Central memory CD4-positive, alpha-beta T cell (primary cell): ENCODE results near the gene PRAMEF5.
"Not testable (repeated sequence)": the region's sequence is repeated elsewhere in the genome, so short reads cannot be mapped to it uniquely, and the experiment has no call there.

Experiments used
- DNase-seq: peaks from one replicate; pipeline ENCODE4 v3.0.0; 2022

PRAMEF5 gene

GRCh38 chr1:13279617-13280016, 25.6 kb downstream of the PRAMEF5 start:
- not testable (repeated sequence) for DNase-seq

GRCh38 chr1:13285037-13285436, 31.0 kb downstream of the PRAMEF5 start, which contains the start of gene PRAMEF8:
PRAMEF8 (minus strand) TSS chr1:13285137; CDS start chr1:13284091, 1,046 bp downstream.
- DNase-seq: not testable (repeated sequence)

GRCh38 chr1:13289030-13289429, 35.0 kb downstream of the PRAMEF5 start:
- not testable (repeated sequence) for DNase-seq

DNA sequence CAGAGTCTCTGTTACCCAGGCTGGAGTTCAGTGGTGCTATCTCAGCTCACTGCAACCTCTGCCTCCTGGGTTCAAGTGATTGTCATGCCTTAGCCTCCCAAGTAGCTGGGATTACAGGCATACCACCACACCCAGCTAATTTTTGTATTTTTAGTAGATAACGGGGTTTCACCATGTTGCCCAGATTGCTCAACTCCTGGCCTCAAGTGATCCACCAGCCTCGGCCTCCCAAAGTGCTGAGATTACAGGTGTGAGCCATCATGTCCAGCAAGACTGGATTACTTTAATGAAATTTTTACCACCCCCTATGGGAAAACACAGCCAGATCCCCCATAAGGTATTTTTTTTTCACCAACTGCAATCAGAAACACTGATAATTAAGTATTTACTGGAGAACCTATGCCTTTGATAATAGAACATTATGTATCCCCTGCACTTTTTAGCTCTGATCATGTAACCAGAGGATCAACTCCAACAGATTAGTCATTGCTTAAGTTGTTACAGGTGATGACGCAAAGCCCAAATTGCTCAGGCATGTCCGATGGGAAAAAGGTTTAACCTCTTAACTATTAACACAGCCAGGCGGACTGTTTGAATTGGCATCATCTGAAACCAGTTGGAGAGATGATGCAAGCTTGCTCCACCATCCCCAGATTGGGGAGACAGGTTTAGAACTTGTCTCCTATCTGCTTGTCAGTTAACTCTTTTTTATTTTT, 43.4 kb downstream of the PRAMEF5 start:
- DNase-seq: not testable (repeated sequence)

DNA sequence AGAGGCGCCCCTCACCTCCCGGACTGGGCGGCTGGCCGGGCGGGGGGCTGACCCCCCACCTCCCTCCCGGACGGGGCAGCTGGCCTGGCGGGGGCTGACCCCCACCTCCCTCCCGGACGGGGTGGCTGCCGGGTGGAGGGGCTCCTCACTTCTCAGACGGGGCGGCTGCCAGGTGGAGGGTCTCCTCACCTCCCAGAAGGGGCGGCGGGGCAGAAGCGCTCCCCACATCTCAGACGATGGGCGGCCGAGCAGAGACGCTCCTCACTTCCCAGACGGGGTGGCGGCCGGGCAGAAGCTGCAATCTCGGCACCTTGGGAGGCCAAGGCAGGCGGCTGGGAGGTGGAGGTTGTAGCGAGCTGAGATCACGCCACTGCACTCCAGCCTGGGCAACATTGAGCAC, 44.7 kb downstream of the PRAMEF5 start:
- not testable (repeated sequence) for DNase-seq

DNA sequence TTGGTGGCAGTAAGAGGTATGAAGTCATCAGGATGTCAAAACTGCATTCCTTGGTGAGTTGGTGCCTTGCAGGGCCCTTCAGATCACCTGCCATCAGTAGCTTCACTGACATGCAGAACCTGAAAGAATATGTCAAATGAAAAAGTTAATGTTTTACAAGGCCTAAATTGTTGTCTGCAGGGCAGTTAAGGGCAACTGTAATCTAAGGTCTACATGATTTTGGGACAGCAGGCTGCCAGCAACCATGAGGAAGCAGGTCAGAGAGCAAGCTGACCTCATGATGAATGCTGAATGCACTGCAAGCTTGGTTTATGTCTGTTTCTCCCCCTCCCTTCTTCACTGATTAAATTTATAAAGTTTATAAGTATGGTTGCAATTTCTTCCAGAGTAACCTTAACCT, 48.2 kb downstream of the PRAMEF5 start:
- DNase-seq: not testable (repeated sequence)

DNA sequence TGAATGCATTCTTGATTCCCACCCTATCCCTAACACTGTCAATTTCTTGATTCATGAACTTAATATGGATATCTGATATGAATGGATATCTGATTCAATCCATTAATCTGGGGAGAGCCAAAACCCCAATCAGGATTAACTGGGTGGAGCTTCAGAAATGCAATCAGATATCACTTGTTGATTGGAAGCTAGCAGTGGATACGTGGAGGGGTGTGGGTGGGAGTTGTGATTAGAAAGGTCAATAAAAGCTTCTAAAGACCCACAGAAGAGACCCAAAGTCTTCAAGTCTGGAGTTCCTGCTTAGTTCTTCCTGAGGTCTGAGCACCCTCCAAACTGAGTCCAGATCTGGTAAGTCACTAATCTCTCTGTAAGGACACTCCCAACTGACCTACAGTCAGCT, 49.2 kb downstream of the PRAMEF5 start, which contains the start of gene PRAMEF33:
TSS of gene PRAMEF33 (plus strand) at position 301 of the 400 bp plus-strand sequence. CDS start 2,416 bp downstream, outside the sequence.
- DNase-seq: not testable (repeated sequence)
